Measurements from ENCODE around the gene ZNF45. TPM values are rescaled to one million over a fixed set of nuclear protein-coding genes. Genes with fewer than 3 reads are reported as not detected.

Gene ZNF45
- total and polyA plus RNA-seq, 2 donors: 8.6 to 18.2 TPM

DNA sequence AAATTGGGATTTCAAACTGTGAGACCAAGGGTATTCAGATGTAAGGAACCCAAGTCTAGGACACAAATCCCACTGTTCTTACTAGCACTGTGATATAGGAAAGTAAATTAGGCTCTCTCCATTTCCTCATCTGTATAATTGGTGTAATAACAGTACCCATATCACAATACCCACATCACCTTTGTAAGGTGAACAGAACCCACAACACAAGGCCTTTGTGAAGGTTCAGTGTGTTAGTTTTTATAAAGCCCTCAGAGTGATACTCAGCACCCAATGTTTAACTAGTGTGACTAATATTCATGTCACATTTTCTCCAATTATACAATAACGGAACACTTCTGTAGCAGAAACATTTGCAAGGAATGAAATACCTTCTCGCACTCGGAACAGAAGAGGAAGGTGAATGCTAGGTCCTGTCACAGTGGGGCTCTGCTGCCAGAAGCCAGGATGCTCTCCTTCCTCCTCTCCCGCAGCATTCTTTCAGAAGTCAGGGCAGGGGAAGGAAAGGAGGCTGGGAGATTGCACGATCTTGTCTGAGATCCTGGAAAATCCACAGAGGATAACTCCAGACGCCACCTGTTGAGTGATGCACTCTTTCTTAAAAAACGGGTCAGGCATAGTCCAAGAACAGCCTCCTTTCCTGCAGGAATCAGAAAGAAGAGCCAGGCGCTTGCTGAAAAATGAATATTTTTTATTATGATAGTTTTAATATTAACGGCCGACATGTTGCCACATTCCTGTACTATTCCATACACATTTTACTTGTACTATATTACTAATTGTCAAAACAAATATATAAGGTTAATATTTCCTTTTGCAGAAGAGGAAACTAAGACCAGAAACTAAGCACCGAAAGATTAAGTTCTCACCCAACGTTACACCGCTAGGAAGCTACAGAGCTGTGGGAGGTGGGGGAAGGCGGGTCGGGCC is 762 bp downstream of the ZNF45 start:
- Histone ChIP-seq H3K4me3 (ENCODE audit: low read length in 2 of 2) (peak overlapping the region; percentile 61 to 94), H3K4me1 (ENCODE audit: control insufficient read depth in 2 of 2, insufficient read depth in 2 of 2, low read length in 2 of 2) (peaks cover 4% of the 10 kb centered on the region in 2 donors), H3K27me3 (ENCODE audit: control insufficient read depth in 2 of 2, insufficient read depth in 1 of 2, low read length in 1 of 2) (no peaks in the 10 kb centered on the region), H3K9me3 (ENCODE audit: control insufficient read depth in 2 of 2, insufficient read depth in 1 of 2, low read length in 1 of 2) (no peaks in the 10 kb centered on the region), H3K27ac (ENCODE audit: low read depth in 1 of 2, low read length in 1 of 2) (peak overlapping the region; percentile 80), H3K36me3 (ENCODE audit: control insufficient read depth in 2 of 2, insufficient read depth in 2 of 2, low read length in 1 of 2) (peaks cover 24 to 31% of the 10 kb centered on the region in 2 donors)
- 11% methylated on average over 15 of the region's 15 CpGs for WGBS
- peak in 2 of 9 donors; percentile 10 to 16 for DNase-seq (ENCODE audit: low read depth in 6 of 9, low spot score in 9 of 9)

DNA sequence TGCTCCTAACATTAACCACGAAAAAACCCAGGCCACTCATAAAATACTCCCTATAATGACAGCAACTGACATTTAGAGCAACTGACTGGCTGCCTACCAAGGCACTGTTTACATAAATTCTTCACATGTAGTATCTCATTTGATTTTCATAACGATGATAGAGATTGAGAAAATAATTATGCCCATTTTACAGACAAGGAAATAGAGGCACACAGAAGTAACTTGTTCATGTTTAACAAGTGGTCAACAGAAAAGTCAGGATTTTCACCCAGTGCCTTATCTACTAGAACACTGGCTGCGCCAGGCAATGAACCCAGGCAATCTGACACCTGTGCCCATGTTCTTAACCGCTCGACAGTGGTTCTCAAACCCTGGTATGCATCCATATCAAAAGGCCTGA is 6.3 kb downstream of the ZNF45 start:
- Histone ChIP-seq H3K4me1 (ENCODE audit: control insufficient read depth in 2 of 2, insufficient read depth in 2 of 2, low read length in 2 of 2) (no peaks in the 10 kb centered on the region), H3K27ac (ENCODE audit: low read depth in 1 of 2, low read length in 1 of 2) (no peak overlapping the region), H3K27me3 (ENCODE audit: control insufficient read depth in 2 of 2, insufficient read depth in 1 of 2, low read length in 1 of 2) (no peaks in the 10 kb centered on the region), H3K36me3 (ENCODE audit: control insufficient read depth in 2 of 2, insufficient read depth in 2 of 2, low read length in 1 of 2) (peaks cover 50 to 65% of the 10 kb centered on the region in 2 donors), H3K4me3 (ENCODE audit: low read length in 2 of 2) (no peak overlapping the region), H3K9me3 (ENCODE audit: control insufficient read depth in 2 of 2, insufficient read depth in 1 of 2, low read length in 1 of 2) (no peaks in the 10 kb centered on the region)
- WGBS: 97% methylated on average over 5 of the region's 5 CpGs
- DNase-seq (ENCODE audit: low read depth in 6 of 9, low spot score in 9 of 9): no peak

DNA sequence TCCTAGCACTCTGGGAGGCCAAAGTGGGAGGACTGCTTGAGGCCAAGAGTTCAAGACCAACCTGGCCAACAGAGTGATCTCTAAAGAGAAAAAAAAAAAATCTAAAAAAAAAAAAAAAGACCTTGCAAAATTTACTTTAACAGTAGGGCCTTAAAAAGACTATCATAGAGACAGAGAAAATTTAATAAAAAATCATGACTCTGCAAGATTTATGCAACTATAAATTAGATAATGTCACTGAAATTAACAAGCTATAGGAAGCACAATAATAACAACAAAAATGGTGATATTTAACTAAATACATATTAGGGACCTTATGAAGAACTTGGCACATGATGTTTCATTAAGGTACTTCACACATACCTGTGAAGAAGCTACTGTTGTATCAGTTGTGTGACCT is 11.2 kb downstream of the ZNF45 start:
- no peak overlapping the region for H3K4me3 ChIP-seq (ENCODE audit: low read length in 2 of 2)
- DNase-seq (ENCODE audit: low read depth in 6 of 9, low spot score in 9 of 9): no peak
- H3K27me3 ChIP-seq (ENCODE audit: control insufficient read depth in 2 of 2, insufficient read depth in 1 of 2, low read length in 1 of 2): no peaks in the 10 kb centered on the region
- H3K4me1 ChIP-seq (ENCODE audit: control insufficient read depth in 2 of 2, insufficient read depth in 2 of 2, low read length in 2 of 2): no peaks in the 10 kb centered on the region
- H3K36me3 ChIP-seq (ENCODE audit: control insufficient read depth in 2 of 2, insufficient read depth in 2 of 2, low read length in 1 of 2): peaks cover 40 to 51% of the 10 kb centered on the region in 2 donors
- no peak overlapping the region for H3K27ac ChIP-seq (ENCODE audit: low read depth in 1 of 2, low read length in 1 of 2)
- peaks cover 0 to 1% of the 10 kb centered on the region in 2 donors for H3K9me3 ChIP-seq (ENCODE audit: control insufficient read depth in 2 of 2, insufficient read depth in 1 of 2, low read length in 1 of 2)

DNA sequence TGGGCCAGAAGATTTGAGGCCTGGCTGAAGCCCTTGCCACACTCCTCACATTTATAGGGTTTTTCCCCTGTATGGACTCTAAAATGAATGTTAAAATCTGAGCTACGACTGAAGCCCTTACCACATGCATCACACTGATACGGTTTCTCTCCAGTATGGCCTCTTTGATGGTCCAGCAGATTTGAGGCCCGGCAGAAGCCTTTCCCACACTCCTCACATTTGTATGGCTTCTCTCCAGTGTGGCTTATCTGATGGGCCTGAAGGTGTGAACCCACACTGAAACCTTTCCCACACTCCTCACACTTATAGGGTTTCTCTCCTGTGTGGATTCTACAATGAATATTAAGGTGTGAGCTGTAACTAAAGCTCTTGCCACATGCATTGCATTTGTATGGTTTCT is 21.0 kb downstream of the ZNF45 start:
- peaks cover 24 to 28% of the 10 kb centered on the region in 2 donors for H3K9me3 ChIP-seq (ENCODE audit: control insufficient read depth in 2 of 2, insufficient read depth in 1 of 2, low read length in 1 of 2)
- H3K27me3 ChIP-seq (ENCODE audit: control insufficient read depth in 2 of 2, insufficient read depth in 1 of 2, low read length in 1 of 2): no peaks in the 10 kb centered on the region
- H3K4me3 ChIP-seq (ENCODE audit: low read length in 2 of 2): no peak overlapping the region
- WGBS: 81% methylated on average over 3 of the region's 3 CpGs
- H3K36me3 ChIP-seq (ENCODE audit: control insufficient read depth in 2 of 2, insufficient read depth in 2 of 2, low read length in 1 of 2): peaks cover 50 to 53% of the 10 kb centered on the region in 2 donors
- DNase-seq (ENCODE audit: low read depth in 6 of 9, low spot score in 9 of 9): no peak
- no peak overlapping the region for H3K27ac ChIP-seq (ENCODE audit: low read depth in 1 of 2, low read length in 1 of 2)
- no peaks in the 10 kb centered on the region for H3K4me1 ChIP-seq (ENCODE audit: control insufficient read depth in 2 of 2, insufficient read depth in 2 of 2, low read length in 2 of 2)

DNA sequence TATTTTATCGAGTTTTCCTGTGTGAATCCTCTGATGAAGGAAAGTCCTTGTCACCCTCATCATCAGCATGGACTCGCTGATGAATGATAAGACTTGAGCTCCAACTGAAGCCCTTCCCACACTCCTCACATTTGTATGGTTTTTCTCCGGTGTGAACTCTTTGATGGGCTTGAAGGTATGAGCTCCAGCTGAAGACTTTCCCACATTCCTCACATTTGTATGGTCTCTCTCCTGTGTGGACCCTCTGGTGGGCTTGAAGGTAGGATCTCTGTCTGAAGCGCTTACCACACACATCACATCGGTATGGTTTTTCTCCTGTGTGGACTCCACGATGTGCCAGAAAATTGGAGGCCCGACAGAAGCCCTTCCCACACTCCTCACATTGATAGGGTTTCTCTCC is 21.7 kb downstream of the ZNF45 start:
- 98% methylated on average over 7 of the region's 7 CpGs for WGBS
- no peaks in the 10 kb centered on the region for H3K27me3 ChIP-seq (ENCODE audit: control insufficient read depth in 2 of 2, insufficient read depth in 1 of 2, low read length in 1 of 2)
- H3K4me3 ChIP-seq (ENCODE audit: low read length in 2 of 2): no peak overlapping the region
- peaks cover 24 to 28% of the 10 kb centered on the region in 2 donors for H3K9me3 ChIP-seq (ENCODE audit: control insufficient read depth in 2 of 2, insufficient read depth in 1 of 2, low read length in 1 of 2)
- DNase-seq (ENCODE audit: low read depth in 6 of 9, low spot score in 9 of 9): no peak
- H3K27ac ChIP-seq (ENCODE audit: low read depth in 1 of 2, low read length in 1 of 2): no peak overlapping the region
- H3K4me1 ChIP-seq (ENCODE audit: control insufficient read depth in 2 of 2, insufficient read depth in 2 of 2, low read length in 2 of 2): no peaks in the 10 kb centered on the region
- H3K36me3 ChIP-seq (ENCODE audit: control insufficient read depth in 2 of 2, insufficient read depth in 2 of 2, low read length in 1 of 2): peaks cover 44 to 47% of the 10 kb centered on the region in 2 donors

DNA sequence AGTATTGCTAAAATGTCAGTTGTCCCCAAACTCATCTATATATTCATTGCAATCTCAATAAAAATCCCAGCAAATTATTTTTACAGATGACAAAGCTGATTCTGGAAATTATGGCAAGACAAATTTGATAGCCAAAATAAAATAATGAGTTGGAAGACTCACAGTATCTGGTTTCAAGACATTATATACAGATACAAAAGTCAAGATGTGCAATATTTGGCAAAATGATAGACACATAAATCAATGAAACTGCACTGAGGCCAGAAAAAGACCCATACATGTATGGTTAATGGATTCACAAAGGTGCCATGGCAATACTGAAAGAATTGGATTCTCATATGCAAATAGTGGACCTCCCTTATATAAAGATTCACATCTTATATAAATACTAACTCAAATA is 24.2 kb downstream of the ZNF45 start:
- no peaks in the 10 kb centered on the region for H3K4me1 ChIP-seq (ENCODE audit: control insufficient read depth in 2 of 2, insufficient read depth in 2 of 2, low read length in 2 of 2)
- peaks cover 27 to 29% of the 10 kb centered on the region in 2 donors for H3K36me3 ChIP-seq (ENCODE audit: control insufficient read depth in 2 of 2, insufficient read depth in 2 of 2, low read length in 1 of 2)
- H3K9me3 ChIP-seq (ENCODE audit: control insufficient read depth in 2 of 2, insufficient read depth in 1 of 2, low read length in 1 of 2): peaks cover 22 to 29% of the 10 kb centered on the region in 2 donors
- no peak overlapping the region for H3K4me3 ChIP-seq (ENCODE audit: low read length in 2 of 2)
- no peak for DNase-seq (ENCODE audit: low read depth in 6 of 9, low spot score in 9 of 9)
- no peak overlapping the region for H3K27ac ChIP-seq (ENCODE audit: low read depth in 1 of 2, low read length in 1 of 2)
- H3K27me3 ChIP-seq (ENCODE audit: control insufficient read depth in 2 of 2, insufficient read depth in 1 of 2, low read length in 1 of 2): no peaks in the 10 kb centered on the region

DNA sequence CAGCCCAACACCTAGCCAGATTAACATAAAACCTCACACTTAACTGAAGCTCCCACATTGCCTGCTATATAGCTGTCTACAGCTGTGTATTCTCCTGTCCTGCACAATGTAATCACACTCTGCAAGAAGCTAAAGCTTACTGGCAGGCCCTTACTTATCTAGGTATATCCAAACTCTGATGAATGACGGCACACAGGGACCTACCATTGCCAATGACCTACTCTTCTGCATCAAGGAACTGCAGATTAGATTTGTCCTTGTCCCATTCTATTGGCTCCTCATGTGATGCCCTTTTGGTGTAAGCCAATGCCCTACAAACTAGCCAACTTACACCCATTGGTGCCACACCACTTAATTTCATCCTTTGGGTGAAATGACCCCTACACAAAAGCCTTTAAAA is 26.4 kb downstream of the ZNF45 start:
- no peak overlapping the region for H3K27ac ChIP-seq (ENCODE audit: low read depth in 1 of 2, low read length in 1 of 2)
- H3K9me3 ChIP-seq (ENCODE audit: control insufficient read depth in 2 of 2, insufficient read depth in 1 of 2, low read length in 1 of 2): peaks cover 5 to 15% of the 10 kb centered on the region in 2 donors
- H3K27me3 ChIP-seq (ENCODE audit: control insufficient read depth in 2 of 2, insufficient read depth in 1 of 2, low read length in 1 of 2): no peaks in the 10 kb centered on the region
- no peak overlapping the region for H3K4me3 ChIP-seq (ENCODE audit: low read length in 2 of 2)
- H3K4me1 ChIP-seq (ENCODE audit: control insufficient read depth in 2 of 2, insufficient read depth in 2 of 2, low read length in 2 of 2): no peaks in the 10 kb centered on the region
- 98% methylated on average over 1 of the region's 1 CpG for WGBS
- DNase-seq (ENCODE audit: low read depth in 6 of 9, low spot score in 9 of 9): no peak
- H3K36me3 ChIP-seq (ENCODE audit: control insufficient read depth in 2 of 2, insufficient read depth in 2 of 2, low read length in 1 of 2): peaks cover 5 to 7% of the 10 kb centered on the region in 2 donors

DNA sequence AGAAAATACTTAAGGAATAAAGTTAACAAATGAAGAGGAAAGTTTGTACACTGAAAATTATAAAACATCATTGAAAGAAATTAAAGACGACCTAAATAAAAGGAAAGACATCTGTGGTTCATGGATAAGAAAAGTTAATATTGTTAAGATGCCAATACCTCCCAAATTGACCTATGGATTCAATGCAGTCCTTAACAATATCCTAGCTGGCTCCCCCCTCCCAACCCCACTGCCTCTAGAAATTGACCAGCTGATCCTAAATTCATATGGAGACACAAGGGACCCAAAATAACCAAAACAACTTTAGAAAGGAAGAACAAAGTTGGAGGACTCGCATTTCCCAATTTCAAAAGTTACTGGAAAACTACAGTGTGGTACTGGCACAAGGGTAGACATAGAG is 28.3 kb downstream of the ZNF45 start:
- Histone ChIP-seq H3K36me3 (ENCODE audit: control insufficient read depth in 2 of 2, insufficient read depth in 2 of 2, low read length in 1 of 2) (no peaks in the 10 kb centered on the region), H3K4me1 (ENCODE audit: control insufficient read depth in 2 of 2, insufficient read depth in 2 of 2, low read length in 2 of 2) (peaks cover 0 to 3% of the 10 kb centered on the region in 2 donors), H3K4me3 (ENCODE audit: low read length in 2 of 2) (no peak overlapping the region), H3K9me3 (ENCODE audit: control insufficient read depth in 2 of 2, insufficient read depth in 1 of 2, low read length in 1 of 2) (peaks cover 0 to 13% of the 10 kb centered on the region in 2 donors), H3K27me3 (ENCODE audit: control insufficient read depth in 2 of 2, insufficient read depth in 1 of 2, low read length in 1 of 2) (no peaks in the 10 kb centered on the region), H3K27ac (ENCODE audit: low read depth in 1 of 2, low read length in 1 of 2) (no peak overlapping the region)
- DNase-seq (ENCODE audit: low read depth in 6 of 9, low spot score in 9 of 9): no peak
- 95% methylated on average over 2 of the region's 2 CpGs for WGBS

DNA sequence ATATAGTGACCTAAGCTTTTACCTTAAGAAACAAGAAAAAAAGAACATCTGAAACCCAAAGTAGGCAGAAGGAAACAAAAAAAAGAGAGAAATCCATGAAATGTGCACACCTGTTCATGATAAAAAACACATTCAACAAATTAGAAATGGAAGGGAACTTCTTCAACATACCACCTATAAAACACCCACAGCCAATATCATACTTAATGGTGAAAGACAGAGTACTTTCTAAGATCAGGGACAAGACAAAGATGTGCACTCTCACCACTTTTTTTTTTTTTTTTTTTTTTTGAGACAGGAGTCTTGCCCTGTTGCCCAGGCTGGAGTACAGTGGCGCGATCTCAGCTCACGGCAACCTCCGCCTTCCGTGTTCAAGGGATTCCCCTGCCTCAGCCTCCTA is 29.2 kb downstream of the ZNF45 start:
- WGBS: 98% methylated on average over 5 of the region's 5 CpGs
- Histone ChIP-seq H3K9me3 (ENCODE audit: control insufficient read depth in 2 of 2, insufficient read depth in 1 of 2, low read length in 1 of 2) (peaks cover 0 to 15% of the 10 kb centered on the region in 2 donors), H3K4me1 (ENCODE audit: control insufficient read depth in 2 of 2, insufficient read depth in 2 of 2, low read length in 2 of 2) (peaks cover 4 to 8% of the 10 kb centered on the region in 2 donors), H3K36me3 (ENCODE audit: control insufficient read depth in 2 of 2, insufficient read depth in 2 of 2, low read length in 1 of 2) (no peaks in the 10 kb centered on the region), H3K27ac (ENCODE audit: low read depth in 1 of 2, low read length in 1 of 2) (no peak overlapping the region), H3K27me3 (ENCODE audit: control insufficient read depth in 2 of 2, insufficient read depth in 1 of 2, low read length in 1 of 2) (no peaks in the 10 kb centered on the region), H3K4me3 (ENCODE audit: low read length in 2 of 2) (no peak overlapping the region)
- DNase-seq (ENCODE audit: low read depth in 6 of 9, low spot score in 9 of 9): no peak
